ENCODE results near the gene UBC.
"Not testable (repeated sequence)": the region's sequence is repeated elsewhere in the genome, so short reads cannot be mapped to it uniquely, and the experiment has no call there.

Gene UBC

GRCh38 chr12:124913474-124914391 is 717 bp downstream of the UBC start:
- FAIRE-seq: no peak

GRCh38 chr12:124912529-124913287 is 1.7 kb downstream of the UBC start:
- FAIRE-seq: not testable (repeated sequence)

GRCh38 chr12:124911521-124911920 is 2.9 kb downstream of the UBC start:
- not testable (repeated sequence) for FAIRE-seq

GRCh38 chr12:124910561-124911478 is 3.6 kb downstream of the UBC start:
- no peak for FAIRE-seq

GRCh38 chr12:124909831-124910560 is 4.5 kb downstream of the UBC start:
- FAIRE-seq: no peak

GRCh38 chr12:124906606-124907261 is 7.7 kb downstream of the UBC start:
- FAIRE-seq: peak; percentile 9

- no peak for FAIRE-seq
These were observed 9.9 kb downstream of the UBC start for GRCh38 chr12:124904306-124905098.

- FAIRE-seq: no peak
These were observed 11.5 kb downstream of the UBC start for GRCh38 chr12:124902916-124903315.

- no peak for FAIRE-seq
These were observed 13.4 kb downstream of the UBC start for GRCh38 chr12:124901003-124901402.

GRCh38 chr12:124900345-124900795 is 14.1 kb downstream of the UBC start:
- FAIRE-seq: not testable (repeated sequence)

GRCh38 chr12:124898923-124899294 is 15.5 kb downstream of the UBC start:
- FAIRE-seq: no peak

GRCh38 chr12:124898200-124898922 is 16.1 kb downstream of the UBC start:
- FAIRE-seq: no peak

- FAIRE-seq: no peak
These were observed 18.0 kb downstream of the UBC start for GRCh38 chr12:124896461-124896860.

- no peak for FAIRE-seq
These were observed 20.5 kb downstream of the UBC start for GRCh38 chr12:124893792-124894516.

GRCh38 chr12:124888260-124888659 is 26.2 kb downstream of the UBC start:
- FAIRE-seq: no peak

- FAIRE-seq: not testable (repeated sequence)
These were observed 26.7 kb downstream of the UBC start for GRCh38 chr12:124887766-124888165.

- FAIRE-seq: no peak
These were observed 29.6 kb downstream of the UBC start for GRCh38 chr12:124884587-124885438.
